Choroid plexus epithelial cell (primary cell): ENCODE measurements around the gene KLHL17.
A peak's percentile ranks its signal among the peaks of the same experiment; 100 is the strongest.

Experiments used
- DNase-seq: peaks from one replicate; pipeline ENCODE4 v3.0.0-alpha.2; 2010; ENCODE audit warnings: low read depth
- H3K4me3 ChIP-seq: 2 replicates; pipeline ENCODE4 v1.5.1; 2011; ENCODE audit warnings: low read depth, mild to moderate bottlenecking, control low read depth, low read length, moderate library complexity
- CTCF ChIP-seq: conservative IDR thresholded peaks from 2 replicates; pipeline ENCODE4 v1.5.1; 2011; ENCODE audit warnings: low read depth, mild to moderate bottlenecking, control low read depth, inconsistent platforms, low read length, moderate library complexity

Gene KLHL17

GRCh38 chr1:960363-961131 is at the start of gene KLHL17:
Gene KLHL17, plus strand, starts transcription at chr1:960584. Its CDS starts 110 bp downstream, at chr1:960694.
- peak; percentile 72 for DNase-seq
- no peak for TF ChIP-seq CTCF
- H3K4me3 ChIP-seq: peak within 1 kb of the TSS; percentile 66

GRCh38 chr1:910881-911721 is 49.3 kb upstream of the KLHL17 start:
- no peak overlapping the region for H3K4me3 ChIP-seq
- TF ChIP-seq CTCF: no peak
- no peak for DNase-seq

- H3K4me3 ChIP-seq: no peak overlapping the region
- DNase-seq: no peak
- no peak for TF ChIP-seq CTCF
Measured at GRCh38 chr1:911875-912739, 48.3 kb upstream of the KLHL17 start.

- no peak overlapping the region for H3K4me3 ChIP-seq
- TF ChIP-seq CTCF: peak; percentile 46
- DNase-seq: peak; percentile 48
Measured at GRCh38 chr1:912740-913301, 47.6 kb upstream of the KLHL17 start.

GRCh38 chr1:913491-914130 is 46.8 kb upstream of the KLHL17 start:
- TF ChIP-seq CTCF: no peak
- H3K4me3 ChIP-seq: no peak overlapping the region
- no peak for DNase-seq

GRCh38 chr1:914131-914890 is 46.1 kb upstream of the KLHL17 start:
- no peak overlapping the region for H3K4me3 ChIP-seq
- no peak for DNase-seq
- TF ChIP-seq CTCF: no peak
